ENCODE data around the gene PRADC1.

GRCh38 chr2:73263540-73264331, 30.7 kb upstream of the PRADC1 start:
- TF ChIP-seq GABPA (IDR thresholded peaks at IDR 0.05 in 1 of 2, conservative IDR thresholded peaks at IDR 0.05 in 1 of 2) (no peak), MAX (IDR thresholded peaks at IDR 0.05) (no peak), CTCF (IDR thresholded peaks at IDR 0.05; ENCODE audit: low read depth, low read length, missing input control) (no peak), REST (IDR thresholded peaks at IDR 0.05) (no peak), TAF1 (conservative IDR thresholded peaks at IDR 0.05) (no peak), EGR1 (IDR thresholded peaks at IDR 0.05; ENCODE audit: low read depth in 2 of 2) (no peak), RAD21 (IDR thresholded peaks at IDR 0.05) (no peak), SP1 (IDR thresholded peaks at IDR 0.05) (no peak), JUND (IDR thresholded peaks at IDR 0.05) (no peak), ZBTB33 (IDR thresholded peaks at IDR 0.05) (no peak), HNF4G (IDR thresholded peaks at IDR 0.05) (no peak), FOXA2 (IDR thresholded peaks at IDR 0.05) (no peak)

Measured in liver (tissue), 3 donors.